Measurements from ENCODE around the gene PLD4. TPM values are rescaled to one million over a fixed set of nuclear protein-coding genes. Genes with fewer than 3 reads are reported as not detected.

Gene PLD4
- total and polyA plus RNA-seq, 2 of the 8 experiments (the other 6 are each of a cell fraction or from before 2014, with no cell fraction given) = 0.05 TPM; not detected in 1

GRCh38 chr14:104930526-104931303, 6.0 kb downstream of the PLD4 start (continued):
- no peak for TF ChIP-seq RXRA (IDR thresholded peaks at IDR 0.05; ENCODE audit: insufficient read depth, low read depth, low read length)
- no peak for TF ChIP-seq SP4 (IDR thresholded peaks at IDR 0.05; ENCODE audit: low read length)
- no peak for TF ChIP-seq EZH2 (IDR thresholded peaks at IDR 0.05; ENCODE audit: low read depth, low read length, severe bottlenecking)
- TF ChIP-seq SUZ12 (IDR thresholded peaks at IDR 0.05; ENCODE audit: low read length) = no peak
- TF ChIP-seq CHD7 (IDR thresholded peaks at IDR 0.05; ENCODE audit: insufficient replicate concordance, low read length) = no peak
- TF ChIP-seq EGR1 (IDR thresholded peaks at IDR 0.05; ENCODE audit: borderline replicate concordance, low read depth, low read length) = no peak
- no peak for TF ChIP-seq ZNF274 (IDR thresholded peaks at IDR 0.05; ENCODE audit: borderline replicate concordance, extremely low read depth, low read length)

Measured in H1 (cell line).